ENCODE measurements around the gene ADAMTS9. TPM values are rescaled to one million over a fixed set of nuclear protein-coding genes. Genes with fewer than 3 reads are reported as not detected.
A peak's percentile ranks its signal among the peaks of the same experiment; 100 is the strongest.

Gene ADAMTS9
- total and polyA plus RNA-seq, 9 of the 15 experiments (the other 6 are each of a cell fraction or from before 2014, with no cell fraction given) = 0.05 to 0.32 (median 0.13) TPM; not detected in 2

- ATAC-seq (no peak), DNase-seq (ENCODE audit: extremely low read depth in 1 of 4, low spot score in 3 of 4) (no peak), FAIRE-seq (no peak)
- no peak overlapping the region for H3K27ac ChIP-seq (ENCODE audit: extremely low read depth, low read depth, low read length)
- ChIA-PET CTCF (ENCODE audit: low intra/inter-chr PET ratio) (no interaction called here), POLR2A (no interaction called here)
- no peaks in the 10 kb centered on the region for H3K4me1 ChIP-seq (replicated peaks in 1 of 2; ENCODE audit: control insufficient read depth in 2 of 2, insufficient read depth in 2 of 2, low read length in 2 of 2)
- no TSS peak for BruUV-seq (replicated peaks)
- WGBS (ENCODE audit: insufficient coverage, low coverage, missing lambda C conversion rate) = 4% methylated on average over 5 of the region's 6 CpGs
- no peaks in the 10 kb centered on the region for H4K20me1 ChIP-seq (replicated peaks; ENCODE audit: control insufficient read depth, insufficient read depth, low read length)
- H2AFZ ChIP-seq (ENCODE audit: low read depth, low read length) = no peak overlapping the region
- H3K4me3 ChIP-seq = no peak overlapping the region
- no peaks in the 10 kb centered on the region for H3K9me1 ChIP-seq (ENCODE audit: control insufficient read depth, insufficient read depth, low read length)
- TF ChIP-seq MXI1 (IDR thresholded peaks at IDR 0.05; ENCODE audit: low read depth, low read length) = no peak
- 0 out of 6 replicates have a peak, but pooled peaks of 1 of the 3 experiments have one; percentile 54 for TF ChIP-seq ZBTB11 (CRISPR knock-in tag; IDR thresholded peaks at IDR 0.05)
- H3K9ac ChIP-seq (ENCODE audit: insufficient read depth in 1 of 2, low read depth in 2 of 2, low read length in 2 of 2) = no peak overlapping the region
- in situ Hi-C loops (cut with MboI) = no loop called here
- no peaks in the 10 kb centered on the region for H3K36me3 ChIP-seq (ENCODE audit: control insufficient read depth, insufficient read depth, low read length)
- intact Hi-C loops (cut with micrococcal nuclease) = no loop called here
- no peak overlapping the region for H3K4me2 ChIP-seq (ENCODE audit: insufficient read depth, low read length)
- H3K79me2 ChIP-seq (ENCODE audit: control insufficient read depth, insufficient read depth, low read length) = no peaks in the 10 kb centered on the region
- H3K9me3 ChIP-seq (replicated peaks; ENCODE audit: control insufficient read depth, insufficient read depth, low read depth, low read length) = no peaks in the 10 kb centered on the region
- H3K27me3 ChIP-seq (ENCODE audit: control insufficient read depth in 2 of 2, insufficient read depth in 2 of 2, low read length in 2 of 2) = no peaks in the 10 kb centered on the region; a peak in 1 of 5 replicates
Measured at GRCh38 chr3:64667138-64667537, 20.7 kb downstream of the ADAMTS9 start.

Data from K562 (cell line).